Measurements from ENCODE around the gene CTSC. TPM values are rescaled to one million over a fixed set of nuclear protein-coding genes. Genes with fewer than 3 reads are reported as not detected.

Gene CTSC
- total RNA-seq, 2 donors from 2014 or later, result 15.5 to 33.6 TPM

DNA sequence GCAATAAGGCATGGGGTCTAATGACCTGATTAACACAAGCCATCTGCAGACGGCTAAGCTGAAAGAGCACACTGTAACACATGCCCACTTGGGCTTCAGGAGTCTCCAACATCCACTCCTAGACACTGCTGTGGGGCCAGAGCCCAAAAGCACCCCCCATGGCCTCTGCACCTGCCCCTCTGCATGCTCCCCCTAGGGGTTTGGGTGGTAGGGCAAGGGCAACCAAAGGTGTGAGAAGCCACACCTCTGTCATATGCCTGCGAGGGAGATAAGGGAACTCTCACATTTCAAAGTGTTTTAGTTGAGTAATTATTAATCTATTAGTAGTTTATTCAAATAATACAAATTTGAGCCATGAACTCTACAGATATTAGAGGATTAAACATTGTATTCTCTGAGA lies 30.8 kb downstream of the CTSC start:
- Histone ChIP-seq H3K36me3 (peaks cover 4% of the 10 kb centered on the region), H3K4me3 (no peak overlapping the region)
- TF ChIP-seq, protein P1, sequence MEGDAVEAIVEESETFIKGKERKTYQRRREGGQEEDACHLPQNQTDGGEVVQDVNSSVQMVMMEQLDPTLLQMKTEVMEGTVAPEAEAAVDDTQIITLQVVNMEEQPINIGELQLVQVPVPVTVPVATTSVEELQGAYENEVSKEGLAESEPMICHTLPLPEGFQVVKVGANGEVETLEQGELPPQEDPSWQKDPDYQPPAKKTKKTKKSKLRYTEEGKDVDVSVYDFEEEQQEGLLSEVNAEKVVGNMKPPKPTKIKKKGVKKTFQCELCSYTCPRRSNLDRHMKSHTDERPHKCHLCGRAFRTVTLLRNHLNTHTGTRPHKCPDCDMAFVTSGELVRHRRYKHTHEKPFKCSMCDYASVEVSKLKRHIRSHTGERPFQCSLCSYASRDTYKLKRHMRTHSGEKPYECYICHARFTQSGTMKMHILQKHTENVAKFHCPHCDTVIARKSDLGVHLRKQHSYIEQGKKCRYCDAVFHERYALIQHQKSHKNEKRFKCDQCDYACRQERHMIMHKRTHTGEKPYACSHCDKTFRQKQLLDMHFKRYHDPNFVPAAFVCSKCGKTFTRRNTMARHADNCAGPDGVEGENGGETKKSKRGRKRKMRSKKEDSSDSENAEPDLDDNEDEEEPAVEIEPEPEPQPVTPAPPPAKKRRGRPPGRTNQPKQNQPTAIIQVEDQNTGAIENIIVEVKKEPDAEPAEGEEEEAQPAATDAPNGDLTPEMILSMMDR (IDR thresholded peaks at IDR 0.05), result no peak

DNA sequence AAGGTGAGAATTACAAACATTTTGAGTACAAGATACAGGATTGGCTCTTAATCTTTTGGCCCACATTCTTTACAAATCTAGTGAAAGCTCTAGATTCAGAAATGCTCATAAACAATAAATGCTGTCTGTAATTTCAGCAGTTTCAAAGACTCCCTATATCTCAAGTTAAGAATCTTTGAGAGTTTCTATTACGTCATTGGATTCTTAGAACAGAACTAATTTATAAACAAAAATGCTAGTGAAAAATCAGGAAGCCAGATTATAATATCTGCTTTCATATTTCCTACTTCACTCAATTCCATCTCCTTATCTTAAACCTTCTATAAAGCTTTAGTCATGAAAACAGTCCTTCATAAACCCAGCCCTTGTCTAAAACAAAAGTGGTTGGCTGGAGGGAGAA lies 32.1 kb downstream of the CTSC start:
- H3K27ac ChIP-seq, result no peak overlapping the region
- TF ChIP-seq, protein P1 (IDR thresholded peaks at IDR 0.05), result no peak
- H3K9me3 ChIP-seq, result no peaks in the 10 kb centered on the region
- H3K27me3 ChIP-seq, result no peaks in the 10 kb centered on the region
- no peak overlapping the region for H3K4me3 ChIP-seq
- no peak for DNase-seq (ENCODE audit: low spot score)
- no peaks in the 10 kb centered on the region for H3K4me1 ChIP-seq
- H3K36me3 ChIP-seq, result peaks cover 4% of the 10 kb centered on the region

More for the DNA sequence above, 30.8 kb downstream of the CTSC start:
- Histone ChIP-seq H3K9me3 (no peaks in the 10 kb centered on the region), H3K27me3 (no peaks in the 10 kb centered on the region), H3K27ac (no peak overlapping the region), H3K4me1 (no peaks in the 10 kb centered on the region)
- no peak for DNase-seq (ENCODE audit: low spot score)

DNA sequence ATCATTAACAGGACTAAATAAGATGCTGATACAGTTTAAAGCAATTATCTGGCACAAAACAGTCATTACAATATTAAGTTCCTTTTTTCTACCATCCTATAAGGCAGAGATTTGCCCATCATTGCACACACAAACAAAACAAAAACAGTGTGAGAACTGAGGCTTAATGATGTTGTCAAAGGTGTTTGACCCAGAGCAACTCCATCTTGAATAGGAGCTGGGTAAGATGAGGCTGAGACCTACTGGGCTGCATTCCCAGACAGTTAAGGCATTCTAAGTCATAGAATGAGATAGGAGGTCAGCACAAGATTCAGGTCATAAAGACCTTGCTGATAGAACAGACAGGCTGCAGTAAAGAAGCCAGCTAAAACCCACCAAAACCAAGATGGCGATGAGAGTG lies 33.2 kb downstream of the CTSC start:
- TF ChIP-seq, protein P1 (IDR thresholded peaks at IDR 0.05), result no peak
- no peaks in the 10 kb centered on the region for H3K27me3 ChIP-seq
- no peaks in the 10 kb centered on the region for H3K4me1 ChIP-seq
- DNase-seq (ENCODE audit: low spot score), result no peak
- H3K9me3 ChIP-seq, result no peaks in the 10 kb centered on the region
- peaks cover 4% of the 10 kb centered on the region for H3K36me3 ChIP-seq
- no peak overlapping the region for H3K4me3 ChIP-seq
- H3K27ac ChIP-seq, result no peak overlapping the region

DNA sequence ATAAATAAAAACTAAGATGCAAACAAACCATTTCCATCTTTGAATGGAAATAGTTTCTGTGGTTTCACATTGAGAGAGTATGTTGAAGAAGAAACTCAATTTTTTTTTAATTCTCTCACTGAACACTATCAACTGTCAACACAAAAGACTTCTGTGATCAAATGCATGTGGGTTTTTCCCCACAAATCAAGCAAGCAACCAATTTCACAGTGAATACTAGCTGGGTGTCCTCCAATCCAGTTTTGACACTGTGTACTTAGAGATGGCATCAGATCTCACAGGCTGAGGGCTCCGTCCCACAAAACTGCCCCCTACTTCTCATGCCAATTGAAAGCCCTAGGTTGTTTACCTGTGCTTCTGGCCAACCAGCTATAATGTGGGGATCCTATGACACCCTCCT lies 34.5 kb downstream of the CTSC start:
- H3K27ac ChIP-seq, result no peak overlapping the region
- H3K27me3 ChIP-seq, result no peaks in the 10 kb centered on the region
- TF ChIP-seq, protein P1 (IDR thresholded peaks at IDR 0.05), result no peak
- DNase-seq (ENCODE audit: low spot score), result no peak
- H3K4me1 ChIP-seq, result no peaks in the 10 kb centered on the region
- H3K4me3 ChIP-seq, result no peak overlapping the region
- peaks cover 4% of the 10 kb centered on the region for H3K36me3 ChIP-seq
- no peaks in the 10 kb centered on the region for H3K9me3 ChIP-seq

DNA sequence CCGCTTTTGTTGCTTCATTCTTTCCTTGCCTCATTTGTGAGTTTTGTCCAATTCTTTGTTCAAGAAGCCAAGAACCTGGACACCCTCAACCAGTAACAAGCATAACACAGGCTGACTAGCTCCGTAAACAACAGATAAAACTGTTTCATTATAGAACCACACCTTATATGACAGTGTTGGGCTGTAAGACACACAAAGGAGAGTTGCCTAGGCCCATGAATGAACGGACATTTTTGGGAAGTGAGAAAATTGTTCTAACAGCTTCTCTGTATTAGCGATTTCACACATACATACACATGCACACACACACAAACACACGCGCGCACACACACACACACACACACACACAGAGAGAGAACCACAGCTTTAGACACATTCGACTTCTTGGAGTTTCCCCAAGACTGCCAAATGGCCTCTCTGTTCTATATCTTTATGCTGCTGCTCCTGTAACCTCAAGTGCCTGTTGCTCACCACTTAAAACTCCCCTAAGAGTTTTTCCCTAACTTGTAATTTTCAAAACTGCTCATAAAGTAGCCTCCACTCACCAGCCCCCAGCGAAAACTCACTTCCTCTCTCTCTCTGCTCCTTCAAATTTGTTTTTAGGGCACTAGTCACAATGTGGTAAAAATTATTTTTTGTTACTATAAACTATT lies 35.9 kb downstream of the CTSC start:
- DNase-seq (ENCODE audit: low spot score), result no peak
- Histone ChIP-seq H3K9me3 (no peaks in the 10 kb centered on the region), H3K4me3 (no peak overlapping the region), H3K36me3 (peaks cover 3% of the 10 kb centered on the region), H3K27me3 (no peaks in the 10 kb centered on the region), H3K27ac (no peak overlapping the region), H3K4me1 (no peaks in the 10 kb centered on the region)
- TF ChIP-seq, protein P1 (IDR thresholded peaks at IDR 0.05), result no peak

All from right atrium auricular region (tissue), 2 donors.